A673 (cell line): ENCODE data around the gene NDRG4. TPM values are rescaled to one million over a fixed set of nuclear protein-coding genes. Genes with fewer than 3 reads are reported as not detected.

Source experiments
- BruUV-seq: library from RNA; stranded (reverse); fragments of 400-500 nt; replicated peaks from 2 replicates; lab custom pipeline; 2021; lab: Mats Ljungman, UMichigan
- CTCF ChIA-PET: fragments of 300-600 bp; sonication (Branson Sonifier 250); formaldehyde crosslinking; loops from one replicate; lab custom pipeline; 2022; ENCODE audit warnings: antibody characterized with exemption; lab: Charles Lee
- POLR2A ChIA-PET: fragments of 300-600 bp; sonication (Branson Sonifier 250); formaldehyde crosslinking; loops from one replicate; lab custom pipeline; 2022; ENCODE audit warnings: antibody characterized with exemption; ENCODE audit not compliant: low non-redundant PET; lab: Charles Lee
- DNase-seq: peaks from one replicate; pipeline ENCODE4 v3.0.0-alpha.2; 2015; ENCODE audit warnings: low spot score
- H3K27ac ChIP-seq: fragments of 200-600 bp; sonication (generic); 2 replicates; pipeline ENCODE4 v1.5.1; 2016; ENCODE audit warnings: mixed run types, low read depth, mild to moderate bottlenecking, mixed read lengths, antibody characterized with exemption, low read length; ENCODE audit not compliant: poor library complexity, severe bottlenecking
- H3K27me3 ChIP-seq: fragments of 200-600 bp; sonication (generic); replicated peaks from 2 replicates; pipeline ENCODE4 v1.6.1; 2017; ENCODE audit warnings: mixed run types, low read depth, mild to moderate bottlenecking, mixed read lengths, antibody characterized with exemption, low read length; ENCODE audit not compliant: insufficient read depth, poor library complexity
- H3K36me3 ChIP-seq: fragments of 200-600 bp; sonication (generic); 2 replicates; pipeline ENCODE4 v1.6.1; 2016; ENCODE audit warnings: mixed run types, mild to moderate bottlenecking, mixed read lengths, antibody characterized with exemption, low read length; ENCODE audit not compliant: insufficient read depth, poor library complexity, severe bottlenecking
- H3K4me1 ChIP-seq: fragments of 200-600 bp; sonication (generic); 2 replicates; pipeline ENCODE4 v1.6.1; 2017; ENCODE audit warnings: mixed run types, mild to moderate bottlenecking, mixed read lengths, antibody characterized with exemption, low read length; ENCODE audit not compliant: insufficient read depth, poor library complexity, severe bottlenecking
- H3K4me3 ChIP-seq: fragments of 200-600 bp; sonication (generic); 2 replicates; pipeline ENCODE4 v1.5.1; 2016; ENCODE audit warnings: low read depth, mixed run types, mild to moderate bottlenecking, mixed read lengths, low read length; ENCODE audit not compliant: poor library complexity, severe bottlenecking
- H3K9me3 ChIP-seq: fragments of 200-600 bp; sonication (generic); 2 replicates; pipeline ENCODE4 v1.6.1; 2016; ENCODE audit warnings: mixed run types, low read depth, mild to moderate bottlenecking, mixed read lengths, antibody characterized with exemption, low read length; ENCODE audit not compliant: poor library complexity, severe bottlenecking
- EZH2 ChIP-seq: fragments of 200-600 bp; sonication (generic); IDR thresholded peaks from 2 replicates; pipeline ENCODE4 v1.6.1; 2017; ENCODE audit warnings: borderline replicate concordance, low read depth, mild to moderate bottlenecking, mixed read lengths, antibody characterized with exemption, low read length; ENCODE audit not compliant: poor library complexity, severe bottlenecking
- intact Hi-C: fragments of 100-400 bp; cut with micrococcal nuclease; formaldehyde crosslinking; loops from one replicate; pipeline ENCODE4 v1.10.0; 2022; ENCODE audit not compliant: unreplicated experiment
- total RNA-seq: library from RNA; stranded (reverse); gene quantifications from 2 replicates; pipeline ENCODE4 v1.2.3, GENCODE V29; 2021
- TF ChIP-seq, protein P1 (sequence below): fragments of 300-800, 200-600 bp; sonication (generic); conservative IDR thresholded peaks from 2 replicates; pipeline ENCODE4 v1.5.1; 2017; ENCODE audit warnings: low read depth, mild to moderate bottlenecking, antibody characterized with exemption, low read length, moderate library complexity, mixed read lengths

Gene NDRG4
- total RNA-seq, 1 experiment from 2014 or later: 0.28 TPM

DNA sequence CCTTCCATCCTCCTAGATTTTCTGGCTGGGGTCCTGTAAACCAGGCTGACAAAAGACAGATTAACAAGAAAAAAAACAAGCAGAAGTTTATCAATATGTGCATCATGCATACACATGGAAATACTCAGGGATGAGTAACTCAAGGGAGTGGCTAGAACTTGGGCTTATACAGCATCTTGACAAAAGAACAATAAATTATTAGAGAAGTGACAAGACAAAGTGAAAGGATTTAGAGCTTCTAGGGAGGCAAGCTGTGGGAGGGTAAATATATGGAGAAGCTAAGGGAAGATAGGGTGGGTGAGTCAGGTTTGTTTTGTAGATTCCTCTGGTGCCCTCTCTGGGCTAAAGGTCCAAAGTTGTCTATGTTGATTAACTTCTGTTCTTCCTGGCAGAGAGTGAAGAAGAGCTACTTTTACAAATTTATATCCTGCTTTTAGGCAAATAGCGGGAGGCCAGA is 48.0 kb upstream of the NDRG4 start:
- DNase-seq: peak; percentile 56
- H3K36me3 ChIP-seq: no peaks in the 10 kb centered on the region
- no TSS peak for BruUV-seq
- intact Hi-C loops: no loop called here
- no peaks in the 10 kb centered on the region for H3K4me1 ChIP-seq
- CTCF ChIA-PET: no interaction called here
- H3K27me3 ChIP-seq: no peaks in the 10 kb centered on the region
- no peak overlapping the region for H3K4me3 ChIP-seq
- POLR2A ChIA-PET: no interaction called here
- TF ChIP-seq, protein P1, sequence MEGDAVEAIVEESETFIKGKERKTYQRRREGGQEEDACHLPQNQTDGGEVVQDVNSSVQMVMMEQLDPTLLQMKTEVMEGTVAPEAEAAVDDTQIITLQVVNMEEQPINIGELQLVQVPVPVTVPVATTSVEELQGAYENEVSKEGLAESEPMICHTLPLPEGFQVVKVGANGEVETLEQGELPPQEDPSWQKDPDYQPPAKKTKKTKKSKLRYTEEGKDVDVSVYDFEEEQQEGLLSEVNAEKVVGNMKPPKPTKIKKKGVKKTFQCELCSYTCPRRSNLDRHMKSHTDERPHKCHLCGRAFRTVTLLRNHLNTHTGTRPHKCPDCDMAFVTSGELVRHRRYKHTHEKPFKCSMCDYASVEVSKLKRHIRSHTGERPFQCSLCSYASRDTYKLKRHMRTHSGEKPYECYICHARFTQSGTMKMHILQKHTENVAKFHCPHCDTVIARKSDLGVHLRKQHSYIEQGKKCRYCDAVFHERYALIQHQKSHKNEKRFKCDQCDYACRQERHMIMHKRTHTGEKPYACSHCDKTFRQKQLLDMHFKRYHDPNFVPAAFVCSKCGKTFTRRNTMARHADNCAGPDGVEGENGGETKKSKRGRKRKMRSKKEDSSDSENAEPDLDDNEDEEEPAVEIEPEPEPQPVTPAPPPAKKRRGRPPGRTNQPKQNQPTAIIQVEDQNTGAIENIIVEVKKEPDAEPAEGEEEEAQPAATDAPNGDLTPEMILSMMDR: no peak
- TF ChIP-seq EZH2: no peak
- no peaks in the 10 kb centered on the region for H3K9me3 ChIP-seq
- no peak overlapping the region for H3K27ac ChIP-seq

DNA sequence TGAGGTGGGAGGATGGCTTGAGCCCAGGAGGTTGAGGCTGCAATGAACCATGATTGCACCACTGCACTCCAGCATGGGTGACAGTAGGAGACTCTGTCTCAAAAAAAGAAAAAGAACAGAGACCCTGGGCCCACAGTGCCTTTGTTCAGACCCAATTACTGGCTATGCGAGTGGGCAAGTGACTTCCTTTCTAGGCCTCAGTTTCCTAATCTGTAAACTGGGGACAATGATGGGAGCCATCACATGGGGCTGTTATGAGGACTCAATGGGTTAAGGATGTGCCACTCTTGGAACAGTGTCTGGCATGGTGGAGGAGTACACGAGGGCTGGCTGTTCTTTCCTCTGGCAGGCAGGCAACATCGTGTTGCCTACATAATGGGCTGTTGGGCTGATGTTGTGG is 47.3 kb upstream of the NDRG4 start:
- intact Hi-C loops: no loop called here
- BruUV-seq: no TSS peak
- TF ChIP-seq, protein P1: no peak
- no peak for TF ChIP-seq EZH2
- no peaks in the 10 kb centered on the region for H3K4me1 ChIP-seq
- H3K27me3 ChIP-seq: no peaks in the 10 kb centered on the region
- no peak for DNase-seq
- no peaks in the 10 kb centered on the region for H3K9me3 ChIP-seq
- no peak overlapping the region for H3K4me3 ChIP-seq
- no peaks in the 10 kb centered on the region for H3K36me3 ChIP-seq
- no peak overlapping the region for H3K27ac ChIP-seq
- POLR2A ChIA-PET: no interaction called here
- CTCF ChIA-PET: no interaction called here

DNA sequence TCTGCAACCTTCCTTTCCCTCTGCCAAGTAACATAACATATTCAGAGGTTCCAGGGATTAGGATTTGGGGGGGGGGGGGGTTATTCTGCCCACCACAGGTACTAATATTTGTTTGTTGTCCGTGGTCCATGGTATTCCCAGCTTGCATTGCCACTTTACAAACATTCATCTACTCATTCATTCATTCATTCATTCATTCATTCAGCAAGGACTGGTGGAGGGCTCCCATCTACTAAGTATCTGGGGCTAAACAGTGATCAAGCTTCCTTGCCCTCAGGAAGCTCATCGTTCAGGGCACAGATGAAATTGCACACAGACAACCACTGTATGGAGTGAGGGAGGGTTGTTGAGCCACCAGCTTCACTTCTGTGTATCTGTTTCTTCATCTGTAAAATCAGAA is 45.8 kb upstream of the NDRG4 start:
- H3K9me3 ChIP-seq: no peaks in the 10 kb centered on the region
- ChIA-PET POLR2A (no interaction called here), CTCF (no interaction called here)
- no peak for DNase-seq
- no peak for TF ChIP-seq EZH2
- TF ChIP-seq, protein P1: no peak
- BruUV-seq: no TSS peak
- H3K27ac ChIP-seq: no peak overlapping the region
- no peak overlapping the region for H3K4me3 ChIP-seq
- intact Hi-C loops: no loop called here
- no peaks in the 10 kb centered on the region for H3K36me3 ChIP-seq
- no peaks in the 10 kb centered on the region for H3K27me3 ChIP-seq
- H3K4me1 ChIP-seq: no peaks in the 10 kb centered on the region
